ENCODE data around the gene SOCS1. TPM values are rescaled to one million over a fixed set of nuclear protein-coding genes. Genes with fewer than 3 reads are reported as not detected.

SOCS1 gene
- total RNA-seq, 4 donors from 2014 or later = 3.8 to 11.1 (median 6.1) TPM

GRCh38 chr16:11232852-11233726, 22.9 kb downstream of the SOCS1 start:
- WGBS = 43% methylated on average over 19 of the region's 35 CpGs
- intact Hi-C loops (cut with DNase I) = no loop called here

GRCh38 chr16:11232302-11232851, 23.6 kb downstream of the SOCS1 start:
- Histone ChIP-seq H3K36me3 (no peaks in the 10 kb centered on the region), H3K4me3 (no peak overlapping the region), H3K27me3 (no peaks in the 10 kb centered on the region), H3K9me3 (no peaks in the 10 kb centered on the region), H3K27ac (replicated peaks in 1 of 4) (peak overlapping the region in 1 of 4 donors; percentile 48), H3K4me1 (peaks cover 0 to 10% (median 8%) of the 10 kb centered on the region in 4 donors)
- intact Hi-C loops (cut with DNase I) = no loop called here
- no peak for DNase-seq (ENCODE audit: extremely low spot score)
- TF ChIP-seq POLR2AphosphoS5 (IDR thresholded peaks at IDR 0.05) (no peak), CTCF (IDR thresholded peaks at IDR 0.05) (no peak), POLR2A (IDR thresholded peaks at IDR 0.05; ENCODE audit: low read depth) (no peak), EP300 (IDR thresholded peaks at IDR 0.05) (no peak)
- WGBS = 81% methylated on average over 2 of the region's 3 CpGs

More at GRCh38 chr16:11232852-11233726, 22.9 kb downstream of the SOCS1 start:
- H3K27ac ChIP-seq (replicated peaks in 1 of 4) = peak overlapping the region in 1 of 4 donors; percentile 48
- H3K36me3 ChIP-seq = no peaks in the 10 kb centered on the region
- no peaks in the 10 kb centered on the region for H3K27me3 ChIP-seq
- H3K9me3 ChIP-seq = no peaks in the 10 kb centered on the region
- H3K4me3 ChIP-seq = no peak overlapping the region
- DNase-seq (ENCODE audit: extremely low spot score) = no peak
- H3K4me1 ChIP-seq = peaks cover 0 to 10% (median 8%) of the 10 kb centered on the region in 4 donors
- TF ChIP-seq POLR2AphosphoS5 (IDR thresholded peaks at IDR 0.05) = peak in 1 of 2 donors; percentile 10
- no peak for TF ChIP-seq EP300 (IDR thresholded peaks at IDR 0.05)
- no peak for TF ChIP-seq POLR2A (IDR thresholded peaks at IDR 0.05; ENCODE audit: low read depth)
- TF ChIP-seq CTCF (IDR thresholded peaks at IDR 0.05) = no peak

- WGBS = 78% methylated on average over 10 of the region's 10 CpGs
- intact Hi-C loops (cut with DNase I) = no loop called here
- Histone ChIP-seq H3K27ac (replicated peaks in 1 of 4) (no peak overlapping the region), H3K9me3 (no peaks in the 10 kb centered on the region), H3K4me3 (no peak overlapping the region), H3K27me3 (no peaks in the 10 kb centered on the region), H3K4me1 (peaks cover 0 to 10% (median 8%) of the 10 kb centered on the region in 4 donors), H3K36me3 (no peaks in the 10 kb centered on the region)
- DNase-seq (ENCODE audit: extremely low spot score) = no peak
- TF ChIP-seq POLR2AphosphoS5 (IDR thresholded peaks at IDR 0.05) (no peak), EP300 (IDR thresholded peaks at IDR 0.05) (no peak), POLR2A (IDR thresholded peaks at IDR 0.05; ENCODE audit: low read depth) (no peak), CTCF (IDR thresholded peaks at IDR 0.05) (no peak)
Measured at GRCh38 chr16:11231367-11231970, 24.5 kb downstream of the SOCS1 start.

- Histone ChIP-seq H3K4me1 (peaks cover 9 to 16% (median 12%) of the 10 kb centered on the region in 4 donors), H3K27ac (replicated peaks in 1 of 4) (no peak overlapping the region), H3K36me3 (no peaks in the 10 kb centered on the region), H3K4me3 (no peak overlapping the region), H3K9me3 (no peaks in the 10 kb centered on the region), H3K27me3 (no peaks in the 10 kb centered on the region)
- no peak for DNase-seq (ENCODE audit: extremely low spot score)
- 40% methylated on average over 2 of the region's 4 CpGs for WGBS
- intact Hi-C loops (cut with DNase I) = no loop called here
- TF ChIP-seq CTCF (IDR thresholded peaks at IDR 0.05) (no peak), POLR2A (IDR thresholded peaks at IDR 0.05; ENCODE audit: low read depth) (no peak), POLR2AphosphoS5 (IDR thresholded peaks at IDR 0.05) (no peak), EP300 (IDR thresholded peaks at IDR 0.05) (no peak)
Measured at GRCh38 chr16:11229906-11230305, 26.1 kb downstream of the SOCS1 start.
